HCT116 (cell line): ENCODE data around the gene LORICRIN. TPM values are rescaled to one million over a fixed set of nuclear protein-coding genes. Genes with fewer than 3 reads are reported as not detected.

Experiments
- ATAC-seq: fragments of 200-7000 bp; cut with Tn5 transposase; 2 replicates; pipeline ENCODE4 v1.9.1; 2020; ENCODE audit warnings: mild to moderate bottlenecking, moderate library complexity
- BruUV-seq: library from RNA; stranded (reverse); fragments of 400-500 nt; replicated peaks from 2 replicates; lab custom pipeline; 2021; lab: Mats Ljungman, UMichigan
- CTCF ChIA-PET: fragments of 300-600 bp; sonication (Branson Sonifier 250); formaldehyde crosslinking; loops from one replicate; lab custom pipeline; 2021; ENCODE audit warnings: antibody characterized with exemption; lab: Charles Lee
- POLR2A ChIA-PET: fragments of 300-600, 350-600 bp; sonication (Branson Sonifier 250); formaldehyde crosslinking; loops from one replicate; lab custom pipeline; 2021; ENCODE audit warnings: antibody characterized with exemption; lab: Charles Lee
- RAD21 ChIA-PET, 2 experiments: fragments of 300-600 bp; sonication (Branson Sonifier 250); formaldehyde crosslinking; loops; one replicate each; lab custom pipeline; 2023; ENCODE audit warnings: low total read pairs in 2 of 2; ENCODE audit not compliant: uncharacterized antibody in 2 of 2, unreplicated experiment in 2 of 2, low non-redundant PET in 1 of 2; lab: Charles Lee
- DNase-seq: peaks from one replicate; pipeline ENCODE4 v3.0.0-alpha.2; 2010; ENCODE audit warnings: low read depth, low spot score
- H2AFZ ChIP-seq: fragments of 200-600 bp; shearing (Covaris generic), sonication (generic); 2 replicates; pipeline ENCODE4 v1.6.1; 2017; ENCODE audit warnings: low read depth, mixed run types, mixed read lengths, antibody characterized with exemption, low read length; ENCODE audit not compliant: poor library complexity, severe bottlenecking
- H3K27ac ChIP-seq: 2 replicates; pipeline ENCODE4 v1.5.1; 2012; ENCODE audit warnings: low read depth, low read length
- H3K27me3 ChIP-seq: fragments of 200-600 bp; sonication (generic); 2 replicates; pipeline ENCODE4 v1.6.1; 2016; ENCODE audit warnings: mixed run types, low read length, mixed read lengths; ENCODE audit not compliant: insufficient read depth
- H3K36me3 ChIP-seq, 2 experiments: fragments of 200-500 bp in 1 of 2; fragments of 200-600 bp in 1 of 2; sonication (Bioruptor generic) in 1 of 2; sonication (generic) in 1 of 2; 2 replicates each; pipeline versions ENCODE4 v1.5.1 to v1.6.1; 2014 to 2016; ENCODE audit warnings: low read length in 2 of 2, inconsistent platforms in 1 of 2, mixed read lengths in 1 of 2, mixed run types in 1 of 2; ENCODE audit not compliant: insufficient read depth in 2 of 2, control insufficient read depth in 1 of 2
- H3K4me1 ChIP-seq, 2 experiments: fragments of 200-600 bp in 1 of 2; sonication (generic) in 1 of 2; 2 replicates each; pipeline versions ENCODE4 v1.5.1 to v1.6.1; 2012 to 2017; ENCODE audit warnings: low read length in 2 of 2, inconsistent platforms in 1 of 2, mild to moderate bottlenecking in 1 of 2, mixed read lengths in 1 of 2, mixed run types in 1 of 2, moderate library complexity in 1 of 2; ENCODE audit not compliant: insufficient read depth in 2 of 2, control insufficient read depth in 1 of 2
- H3K4me2 ChIP-seq: fragments of 200-600 bp; sonication (generic); 2 replicates; pipeline ENCODE4 v1.6.1; 2017; ENCODE audit warnings: mixed run types, low read length, mixed read lengths
- H3K4me3 ChIP-seq, 2 experiments: fragments of 200-600 bp in 1 of 2; sonication (generic) in 1 of 2; replicated peaks in 1 of 2; 2 replicates each; pipeline ENCODE4 v1.5.1; 2011 to 2016; ENCODE audit warnings: low read length in 2 of 2, control low read depth in 1 of 2, low read depth in 1 of 2, mild to moderate bottlenecking in 1 of 2, mixed read lengths in 1 of 2, mixed run types in 1 of 2
- H3K79me2 ChIP-seq: fragments of 200-600 bp; sonication (generic); 2 replicates; pipeline ENCODE4 v1.6.1; 2017; ENCODE audit warnings: mild to moderate bottlenecking, mixed run types, low read length, moderate library complexity, mixed read lengths; ENCODE audit not compliant: insufficient read depth
- H3K9ac ChIP-seq: fragments of 200-600 bp; sonication (generic); 2 replicates; pipeline ENCODE4 v1.6.1; 2016; ENCODE audit warnings: low read length, mixed read lengths
- H3K9me2 ChIP-seq: fragments of 200-600 bp; sonication (generic), shearing (Covaris generic); 2 replicates; pipeline ENCODE4 v1.6.1; 2017; ENCODE audit warnings: mixed run types, mild to moderate bottlenecking, moderate library complexity; ENCODE audit not compliant: insufficient read depth
- H3K9me3 ChIP-seq, 2 experiments: fragments of 200-500 bp in 1 of 2; fragments of 200-600 bp in 1 of 2; sonication (Bioruptor generic) in 1 of 2; sonication (generic) in 1 of 2; 2 replicates each; pipeline ENCODE4 v1.6.1; 2014 to 2017; ENCODE audit warnings: low read length in 2 of 2, mixed read lengths in 2 of 2, inconsistent platforms in 1 of 2, low read depth in 1 of 2, mild to moderate bottlenecking in 1 of 2, mixed run types in 1 of 2, moderate library complexity in 1 of 2; ENCODE audit not compliant: control insufficient read depth in 1 of 2, insufficient read depth in 1 of 2
- H4K20me1 ChIP-seq: fragments of 200-600 bp; sonication (generic), shearing (Covaris generic); 2 replicates; pipeline ENCODE4 v1.6.1; 2017; ENCODE audit warnings: mixed run types, mild to moderate bottlenecking, moderate library complexity; ENCODE audit not compliant: insufficient read depth
- CEBPB ChIP-seq: IDR thresholded peaks from 2 replicates; pipeline ENCODE4 v1.6.1; 2012; ENCODE audit warnings: low read depth
- CTCF ChIP-seq, 3 experiments: fragments of 200-600 bp in 1 of 3; sonication (generic) in 1 of 3; IDR thresholded peaks in 2 of 3; conservative IDR thresholded peaks in 1 of 3; 2 replicates each; pipeline ENCODE4 v1.5.1; 2012 to 2017; ENCODE audit warnings: low read depth in 2 of 3, low read length in 2 of 3, antibody characterized with exemption in 1 of 3, borderline replicate concordance in 1 of 3, control low read depth in 1 of 3, mild to moderate bottlenecking in 1 of 3, mixed read lengths in 1 of 3, mixed run types in 1 of 3, moderate library complexity in 1 of 3; ENCODE audit not compliant: insufficient read depth in 1 of 3
- EGR1 ChIP-seq: IDR thresholded peaks from 2 replicates; pipeline ENCODE4 v1.6.1; 2012; ENCODE audit warnings: low read depth
- EZH2 ChIP-seq: fragments of 200-600 bp; sonication (generic); IDR thresholded peaks from 2 replicates; pipeline ENCODE4 v1.6.1; 2017; ENCODE audit warnings: antibody characterized with exemption, mixed run types
- EZH2phosphoT487 ChIP-seq: fragments of 200-600 bp; IDR thresholded peaks from 2 replicates; pipeline ENCODE4 v1.6.1; 2018; ENCODE audit warnings: antibody characterized with exemption, borderline replicate concordance
- POLR2A ChIP-seq: IDR thresholded peaks from 2 replicates; pipeline ENCODE4 v1.7.0; 2011; ENCODE audit warnings: borderline replicate concordance; ENCODE audit not compliant: insufficient read depth, insufficient read length; ENCODE audit errors: extremely low read depth
- POLR2AphosphoS5 ChIP-seq: IDR thresholded peaks from 2 replicates; pipeline ENCODE4 v1.6.1; 2011; ENCODE audit warnings: mild to moderate bottlenecking, low read depth, low read length, moderate library complexity
- RAD21 ChIP-seq: IDR thresholded peaks from 2 replicates; pipeline ENCODE4 v1.6.1; 2012; ENCODE audit warnings: low read depth, mild to moderate bottlenecking
- SIN3A ChIP-seq: IDR thresholded peaks from 2 replicates; pipeline ENCODE4 v1.6.1; 2012; ENCODE audit warnings: low read depth
- SP1 ChIP-seq: IDR thresholded peaks from 2 replicates; pipeline ENCODE4 v1.6.1; 2012; ENCODE audit warnings: low read depth
- SRF ChIP-seq: IDR thresholded peaks from 2 replicates; pipeline ENCODE4 v1.6.1; 2012; ENCODE audit warnings: low read depth
- TCF7L2 ChIP-seq: IDR thresholded peaks from 2 replicates; pipeline ENCODE4 v1.7.0; 2011; ENCODE audit warnings: borderline replicate concordance, inconsistent platforms; ENCODE audit not compliant: insufficient read depth, insufficient read length; ENCODE audit errors: extremely low read depth
- YY1 ChIP-seq: IDR thresholded peaks from 2 replicates; pipeline ENCODE4 v1.6.1; 2011; ENCODE audit warnings: low read length, low read depth, moderate library complexity, mild to moderate bottlenecking; ENCODE audit not compliant: insufficient replicate concordance; ENCODE audit errors: extremely low read depth
- ZBTB33 ChIP-seq: IDR thresholded peaks from 2 replicates; pipeline ENCODE4 v1.6.1; 2011; ENCODE audit warnings: mild to moderate bottlenecking, low read length, moderate library complexity; ENCODE audit not compliant: insufficient replicate concordance; ENCODE audit errors: extremely low read depth
- ZNF274 ChIP-seq: fragments of 200-500 bp; sonication (Bioruptor generic); IDR thresholded peaks from 2 replicates; pipeline ENCODE4 v1.6.1; 2014; ENCODE audit warnings: mild to moderate bottlenecking, low read depth, low read length, inconsistent platforms
- intact Hi-C: fragments of 100-400 bp; cut with micrococcal nuclease; formaldehyde crosslinking; loops from 2 replicates; pipeline ENCODE4 v1.10.0; 2022
- total RNA-seq: library from RNA; stranded (reverse); gene quantifications from one replicate; pipeline ENCODE4 v1.2.1, GENCODE V29; 2021; ENCODE audit not compliant: unreplicated experiment

The LORICRIN gene
- total RNA-seq, 1 experiment from 2014 or later, result not detected

- ATAC-seq (no peak), DNase-seq (no peak)
- H3K4me2 ChIP-seq, result no peak overlapping the region
- intact Hi-C loops, result no loop called here
- H2AFZ ChIP-seq, result no peak overlapping the region
- no peaks in the 10 kb centered on the region for H3K36me3 ChIP-seq
- no peaks in the 10 kb centered on the region for H3K4me1 ChIP-seq
- ChIA-PET RAD21 (no interaction called here), CTCF (no interaction called here), POLR2A (no interaction called here)
- H3K9me3 ChIP-seq, result no peaks in the 10 kb centered on the region
- no peaks in the 10 kb centered on the region for H4K20me1 ChIP-seq
- H3K9ac ChIP-seq, result no peak overlapping the region
- no peaks in the 10 kb centered on the region for H3K79me2 ChIP-seq
- H3K4me3 ChIP-seq, result no peak overlapping the region
- H3K27ac ChIP-seq, result no peak overlapping the region
- H3K9me2 ChIP-seq, result no peaks in the 10 kb centered on the region
- BruUV-seq, result no TSS peak
- TF ChIP-seq SIN3A (no peak), RAD21 (no peak), SP1 (no peak), YY1 (no peak), CEBPB (no peak), CTCF (IDR thresholded peaks at IDR 0.05 in 2 of 3, conservative IDR thresholded peaks at IDR 0.05 in 1 of 3; ENCODE audit: borderline replicate concordance in 1 of 3, insufficient read depth in 1 of 3, low read depth in 2 of 3, low read length in 2 of 3) (no peak), POLR2AphosphoS5 (no peak), ZBTB33 (no peak), POLR2A (no peak), ZNF274 (no peak), SRF (no peak), EZH2phosphoT487 (no peak), EZH2 (no peak), EGR1 (no peak), TCF7L2 (no peak)
- H3K27me3 ChIP-seq, result peaks cover 41% of the 10 kb centered on the region
Measured at GRCh38 chr1:153253076-153253475, 6.4 kb upstream of the LORICRIN start.
